Transverse colon (tissue), 4 donors: ENCODE results near the gene HRAS.

Experiments
- EP300 ChIP-seq: sonication (generic); formaldehyde crosslinking; IDR thresholded peaks from one replicate; pipeline ENCODE4 v1.6.1; 2017; ENCODE audit warnings: antibody characterized with exemption, low read depth
- POLR2A ChIP-seq: fragments of 450-650 bp; IDR thresholded peaks from one replicate; pipeline ENCODE4 v1.6.1; 2016; ENCODE audit warnings: antibody characterized with exemption, mild to moderate bottlenecking, moderate library complexity
- POLR2AphosphoS5 ChIP-seq, 3 donors: sonication (generic); formaldehyde crosslinking; IDR thresholded peaks; one replicate each; pipeline ENCODE4 v1.6.1; 2016; ENCODE audit warnings: antibody characterized with exemption in 3 of 3
- TF ChIP-seq, protein P1 (sequence below), 5 experiments: fragments of 200-600 bp in 3 of 5; fragments of 450-650 bp in 2 of 5; sonication (generic) in 3 of 5; IDR thresholded peaks; 1 replicate in 2 of 5; 2 replicates in 3 of 5; pipeline ENCODE4 v1.5.1; 2016 to 2017; ENCODE audit warnings: antibody characterized with exemption in 5 of 5, inconsistent platforms in 3 of 5, mild to moderate bottlenecking in 2 of 5, moderate library complexity in 1 of 5

DNA sequence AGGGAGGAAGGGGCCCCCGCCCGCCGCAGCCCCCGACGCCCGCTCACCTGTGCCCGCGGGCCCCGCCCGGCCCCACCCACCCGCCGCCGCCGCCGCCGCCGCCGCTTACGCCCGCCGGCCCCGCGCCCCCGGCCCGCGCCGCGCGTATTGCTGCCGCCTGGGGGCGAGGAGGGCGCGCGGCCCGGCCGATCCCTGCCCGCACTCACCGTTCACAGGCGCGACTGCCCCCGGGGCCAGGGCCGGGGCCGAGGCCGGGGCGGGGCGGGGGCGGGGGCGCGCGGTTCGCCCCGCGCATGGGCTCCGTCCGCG lies 212 bp downstream of the HRAS start:
- TF ChIP-seq, protein P1, sequence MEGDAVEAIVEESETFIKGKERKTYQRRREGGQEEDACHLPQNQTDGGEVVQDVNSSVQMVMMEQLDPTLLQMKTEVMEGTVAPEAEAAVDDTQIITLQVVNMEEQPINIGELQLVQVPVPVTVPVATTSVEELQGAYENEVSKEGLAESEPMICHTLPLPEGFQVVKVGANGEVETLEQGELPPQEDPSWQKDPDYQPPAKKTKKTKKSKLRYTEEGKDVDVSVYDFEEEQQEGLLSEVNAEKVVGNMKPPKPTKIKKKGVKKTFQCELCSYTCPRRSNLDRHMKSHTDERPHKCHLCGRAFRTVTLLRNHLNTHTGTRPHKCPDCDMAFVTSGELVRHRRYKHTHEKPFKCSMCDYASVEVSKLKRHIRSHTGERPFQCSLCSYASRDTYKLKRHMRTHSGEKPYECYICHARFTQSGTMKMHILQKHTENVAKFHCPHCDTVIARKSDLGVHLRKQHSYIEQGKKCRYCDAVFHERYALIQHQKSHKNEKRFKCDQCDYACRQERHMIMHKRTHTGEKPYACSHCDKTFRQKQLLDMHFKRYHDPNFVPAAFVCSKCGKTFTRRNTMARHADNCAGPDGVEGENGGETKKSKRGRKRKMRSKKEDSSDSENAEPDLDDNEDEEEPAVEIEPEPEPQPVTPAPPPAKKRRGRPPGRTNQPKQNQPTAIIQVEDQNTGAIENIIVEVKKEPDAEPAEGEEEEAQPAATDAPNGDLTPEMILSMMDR (IDR thresholded peaks at IDR 0.05): no peak
- TF ChIP-seq EP300 (no peak), POLR2AphosphoS5 (IDR thresholded peaks at IDR 0.05) (no peak), POLR2A (no peak)
